HG03139 (cell line): ENCODE results near the gene MAGEB1.

Experiments used
- ATAC-seq: cut with Tn5 transposase; IDR thresholded peaks from one replicate; pipeline ENCODE4 v1.9.1; 2021; ENCODE audit not compliant: unreplicated experiment

Gene MAGEB1

GRCh38 chrX:30296408-30297254, 49.7 kb downstream of the MAGEB1 start:
- ATAC-seq, result no peak

GRCh38 chrX:30301208-30301607, 54.3 kb downstream of the MAGEB1 start:
- no peak for ATAC-seq
